ENCODE results near the gene RAB3GAP2. TPM values are rescaled to one million over a fixed set of nuclear protein-coding genes. Genes with fewer than 3 reads are reported as not detected.
"Not testable (repeated sequence)": the region's sequence is repeated elsewhere in the genome, so short reads cannot be mapped to it uniquely, and the experiment has no call there.

Gene RAB3GAP2
- total RNA-seq, 1 experiment from 2014 or later: 32.4 TPM

- H3K27me3 ChIP-seq (ENCODE audit: control insufficient read depth, insufficient read depth, low read length): no peaks in the 10 kb centered on the region
- no peak overlapping the region for H3K4me3 ChIP-seq (ENCODE audit: insufficient read depth, low read depth, low read length)
- no peak for DNase-seq
- no peaks in the 10 kb centered on the region for H3K36me3 ChIP-seq (replicated peaks; ENCODE audit: control insufficient read depth, insufficient read depth, low read length)
Measured at GRCh38 chr1:220239213-220239612, 33.0 kb downstream of the RAB3GAP2 start.

DNA sequence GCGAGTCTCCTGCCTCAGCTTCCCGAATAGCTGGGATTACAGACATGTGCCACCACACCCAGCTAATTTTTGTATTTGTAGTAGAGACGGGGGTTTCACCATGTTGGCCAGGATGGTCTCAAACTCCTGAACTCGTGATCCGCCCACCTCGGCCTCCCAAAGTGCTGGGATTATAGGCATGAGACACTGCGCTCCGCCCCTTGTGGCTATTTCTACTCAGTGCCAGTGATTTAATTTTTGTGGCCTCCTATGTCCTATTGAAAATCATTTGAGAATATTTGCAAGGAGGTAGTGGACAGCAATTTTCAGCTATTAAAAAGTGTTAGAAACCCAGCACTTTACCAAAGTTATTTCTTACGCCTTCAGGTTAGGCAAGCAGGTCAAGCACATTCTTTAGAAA lies 36.0 kb downstream of the RAB3GAP2 start:
- H3K27me3 ChIP-seq (ENCODE audit: control insufficient read depth, insufficient read depth, low read length); H3K36me3 ChIP-seq (replicated peaks; ENCODE audit: control insufficient read depth, insufficient read depth, low read length); H3K4me3 ChIP-seq (ENCODE audit: insufficient read depth, low read depth, low read length); DNase-seq: not testable (repeated sequence)

DNA sequence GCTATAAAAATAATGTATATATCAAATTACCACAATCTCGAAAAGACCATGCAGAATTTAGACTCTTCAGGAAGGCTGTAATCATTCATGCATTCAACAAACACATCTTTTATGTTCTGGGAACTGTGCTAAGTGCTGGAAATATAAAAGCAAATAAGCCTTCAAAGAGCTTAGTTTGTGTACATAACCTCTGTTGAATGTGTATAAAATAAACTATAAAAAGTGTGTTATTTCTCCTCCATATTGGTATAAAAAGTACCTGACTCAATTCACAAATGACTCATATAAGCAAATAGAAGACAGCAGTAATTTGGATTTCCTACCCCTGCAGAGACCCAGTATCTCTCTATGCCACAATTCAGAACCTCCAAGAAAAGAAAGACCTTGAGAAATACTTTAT lies 36.8 kb downstream of the RAB3GAP2 start:
- Histone ChIP-seq H3K4me3 (ENCODE audit: insufficient read depth, low read depth, low read length) (no peak overlapping the region), H3K36me3 (replicated peaks; ENCODE audit: control insufficient read depth, insufficient read depth, low read length) (no peaks in the 10 kb centered on the region)

DNA sequence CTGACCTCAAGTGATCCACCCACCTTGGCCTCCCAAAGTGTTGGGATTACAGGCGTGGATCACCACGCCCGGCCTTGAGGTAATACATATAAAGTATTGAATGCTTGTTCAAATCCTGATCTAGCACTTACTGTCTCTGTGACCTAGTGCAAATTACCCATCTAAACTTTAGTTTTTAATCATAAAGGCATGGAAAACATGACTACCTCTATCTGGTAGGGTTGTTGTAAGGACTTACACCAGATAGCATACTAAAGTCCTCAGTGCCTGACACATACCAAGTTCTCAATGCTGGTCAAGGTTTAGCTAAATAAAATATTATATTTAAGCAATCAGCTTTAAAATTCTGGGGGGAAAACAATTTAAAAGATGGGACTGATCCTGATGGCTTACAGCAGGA lies 38.3 kb downstream of the RAB3GAP2 start:
- Histone ChIP-seq H3K27me3 (ENCODE audit: control insufficient read depth, insufficient read depth, low read length) (no peaks in the 10 kb centered on the region), H3K4me3 (ENCODE audit: insufficient read depth, low read depth, low read length) (no peak overlapping the region), H3K36me3 (replicated peaks; ENCODE audit: control insufficient read depth, insufficient read depth, low read length) (no peaks in the 10 kb centered on the region)
- no peak for DNase-seq

More for the DNA sequence above, 36.8 kb downstream of the RAB3GAP2 start:
- no peak for DNase-seq
- H3K27me3 ChIP-seq (ENCODE audit: control insufficient read depth, insufficient read depth, low read length): no peaks in the 10 kb centered on the region

GRCh38 chr1:220229771-220230170 lies 42.5 kb downstream of the RAB3GAP2 start:
- Histone ChIP-seq H3K36me3 (replicated peaks; ENCODE audit: control insufficient read depth, insufficient read depth, low read length) (no peaks in the 10 kb centered on the region; the same call in 1 of the 2 replicates), H3K27me3 (ENCODE audit: control insufficient read depth, insufficient read depth, low read length) (no peaks in the 10 kb centered on the region), H3K4me3 (ENCODE audit: insufficient read depth, low read depth, low read length) (no peak overlapping the region)
- no peak for DNase-seq

- H3K4me3 ChIP-seq (ENCODE audit: insufficient read depth, low read depth, low read length): no peak overlapping the region
- no peaks in the 10 kb centered on the region for H3K27me3 ChIP-seq (ENCODE audit: control insufficient read depth, insufficient read depth, low read length)
- no peaks in the 10 kb centered on the region; the same call in 1 of the 2 replicates for H3K36me3 ChIP-seq (replicated peaks; ENCODE audit: control insufficient read depth, insufficient read depth, low read length)
- no peak for DNase-seq
Measured at GRCh38 chr1:220227393-220227792, 44.9 kb downstream of the RAB3GAP2 start.

- Histone ChIP-seq H3K27me3 (ENCODE audit: control insufficient read depth, insufficient read depth, low read length) (no peaks in the 10 kb centered on the region), H3K36me3 (replicated peaks; ENCODE audit: control insufficient read depth, insufficient read depth, low read length) (no peaks in the 10 kb centered on the region; the same call in 1 of the 2 replicates), H3K4me3 (ENCODE audit: insufficient read depth, low read depth, low read length) (no peak overlapping the region)
- DNase-seq: no peak
Measured at GRCh38 chr1:220226752-220227151, 45.5 kb downstream of the RAB3GAP2 start.

- H3K27me3 ChIP-seq (ENCODE audit: control insufficient read depth, insufficient read depth, low read length): no peaks in the 10 kb centered on the region
- H3K4me3 ChIP-seq (ENCODE audit: insufficient read depth, low read depth, low read length): no peak overlapping the region
- H3K36me3 ChIP-seq (replicated peaks; ENCODE audit: control insufficient read depth, insufficient read depth, low read length): no peaks in the 10 kb centered on the region; the same call in 1 of the 2 replicates
- no peak for DNase-seq
Measured at GRCh38 chr1:220225957-220226356, 46.3 kb downstream of the RAB3GAP2 start.

- no peak overlapping the region for H3K4me3 ChIP-seq (ENCODE audit: insufficient read depth, low read depth, low read length)
- H3K27me3 ChIP-seq (ENCODE audit: control insufficient read depth, insufficient read depth, low read length): no peaks in the 10 kb centered on the region
- DNase-seq: no peak
- H3K36me3 ChIP-seq (replicated peaks; ENCODE audit: control insufficient read depth, insufficient read depth, low read length): no peaks in the 10 kb centered on the region; the same call in 1 of the 2 replicates
Measured at GRCh38 chr1:220224611-220225124, 47.6 kb downstream of the RAB3GAP2 start.

GRCh38 chr1:220224033-220224432 lies 48.2 kb downstream of the RAB3GAP2 start:
- no peak for DNase-seq
- Histone ChIP-seq H3K4me3 (ENCODE audit: insufficient read depth, low read depth, low read length) (no peak overlapping the region), H3K36me3 (replicated peaks; ENCODE audit: control insufficient read depth, insufficient read depth, low read length) (no peaks in the 10 kb centered on the region; the same call in 1 of the 2 replicates), H3K27me3 (ENCODE audit: control insufficient read depth, insufficient read depth, low read length) (no peaks in the 10 kb centered on the region)

DNA sequence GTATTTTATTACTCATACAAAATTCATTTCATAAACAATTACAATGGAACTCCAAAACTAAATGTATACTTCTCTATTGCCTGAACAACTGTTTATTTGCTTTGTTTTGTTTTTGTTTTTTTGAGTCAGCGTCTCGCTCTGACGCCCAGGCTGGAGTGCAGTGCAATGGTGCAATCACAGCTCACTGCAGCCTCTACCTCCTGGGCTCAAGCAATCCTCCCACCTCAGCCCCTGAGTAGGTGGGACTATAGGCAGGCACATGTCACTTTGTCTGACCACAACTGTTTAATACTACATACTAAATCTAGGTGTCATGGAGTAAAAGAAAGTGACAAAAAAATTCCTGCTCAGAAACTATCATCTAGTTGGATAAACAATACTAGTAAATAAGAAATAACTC lies 49.3 kb downstream of the RAB3GAP2 start:
- no peak overlapping the region for H3K4me3 ChIP-seq (ENCODE audit: insufficient read depth, low read depth, low read length)

GRCh38 chr1:220221670-220222069 lies 50.6 kb downstream of the RAB3GAP2 start:
- no peak for DNase-seq
- Histone ChIP-seq H3K4me3 (ENCODE audit: insufficient read depth, low read depth, low read length) (no peak overlapping the region), H3K27me3 (ENCODE audit: control insufficient read depth, insufficient read depth, low read length) (no peaks in the 10 kb centered on the region), H3K36me3 (replicated peaks; ENCODE audit: control insufficient read depth, insufficient read depth, low read length) (no peaks in the 10 kb centered on the region)

More for the DNA sequence above, 49.3 kb downstream of the RAB3GAP2 start:
- H3K27me3 ChIP-seq (ENCODE audit: control insufficient read depth, insufficient read depth, low read length): no peaks in the 10 kb centered on the region
- H3K36me3 ChIP-seq (replicated peaks; ENCODE audit: control insufficient read depth, insufficient read depth, low read length): no peaks in the 10 kb centered on the region
- no peak for DNase-seq

DNA sequence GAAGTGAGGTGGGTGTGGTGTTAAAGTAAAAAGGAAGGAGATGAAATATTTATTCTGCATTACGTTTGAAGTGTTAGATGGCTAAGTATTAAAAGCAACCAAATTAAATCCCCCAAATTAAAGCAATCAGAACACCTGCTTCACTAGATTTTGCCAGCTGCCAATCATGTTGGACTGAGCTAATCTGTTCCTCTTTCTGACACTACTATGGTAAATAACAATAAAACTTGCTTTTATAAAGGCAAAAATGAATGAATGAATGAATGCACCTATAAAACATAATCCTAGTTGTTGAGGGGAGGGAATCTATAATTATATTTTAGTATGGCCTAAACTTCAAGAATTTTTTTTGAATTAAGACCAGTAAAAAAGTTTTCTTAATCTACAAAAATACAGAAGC lies 51.0 kb downstream of the RAB3GAP2 start:
- Histone ChIP-seq H3K36me3 (replicated peaks; ENCODE audit: control insufficient read depth, insufficient read depth, low read length) (no peaks in the 10 kb centered on the region), H3K4me3 (ENCODE audit: insufficient read depth, low read depth, low read length) (no peak overlapping the region), H3K27me3 (ENCODE audit: control insufficient read depth, insufficient read depth, low read length) (no peaks in the 10 kb centered on the region)
- no peak for DNase-seq

DNA sequence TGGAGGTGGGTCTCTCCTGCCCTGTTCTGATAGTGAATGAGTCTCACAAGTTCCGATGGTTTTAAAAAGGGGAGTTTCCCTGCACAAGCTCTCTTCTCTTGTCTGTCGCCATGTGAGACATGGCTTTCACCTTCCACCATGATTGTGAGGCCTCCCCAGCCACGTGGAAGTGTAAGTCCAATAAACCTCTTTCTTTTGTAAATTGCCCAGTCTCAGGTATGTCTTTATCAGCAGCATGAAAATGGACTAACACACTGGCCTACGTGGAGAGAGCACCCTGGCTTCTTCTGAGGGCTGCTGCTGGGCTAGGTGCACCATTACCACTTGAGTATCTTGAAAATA lies 51.6 kb downstream of the RAB3GAP2 start:
- H3K4me3 ChIP-seq (ENCODE audit: insufficient read depth, low read depth, low read length); H3K27me3 ChIP-seq (ENCODE audit: control insufficient read depth, insufficient read depth, low read length); DNase-seq; H3K36me3 ChIP-seq (replicated peaks; ENCODE audit: control insufficient read depth, insufficient read depth, low read length): not testable (repeated sequence)

GRCh38 chr1:220219865-220220698 lies 52.2 kb downstream of the RAB3GAP2 start:
- Histone ChIP-seq H3K4me3 (ENCODE audit: insufficient read depth, low read depth, low read length) (no peak overlapping the region), H3K27me3 (ENCODE audit: control insufficient read depth, insufficient read depth, low read length) (no peaks in the 10 kb centered on the region), H3K36me3 (replicated peaks; ENCODE audit: control insufficient read depth, insufficient read depth, low read length) (no peaks in the 10 kb centered on the region)
- DNase-seq: no peak
